Measurements from ENCODE around the gene ADAMTS2. TPM values are rescaled to one million over a fixed set of nuclear protein-coding genes. Genes with fewer than 3 reads are reported as not detected.

The ADAMTS2 gene
- total RNA-seq, 1 donor from 2014 or later, result not detected

DNA sequence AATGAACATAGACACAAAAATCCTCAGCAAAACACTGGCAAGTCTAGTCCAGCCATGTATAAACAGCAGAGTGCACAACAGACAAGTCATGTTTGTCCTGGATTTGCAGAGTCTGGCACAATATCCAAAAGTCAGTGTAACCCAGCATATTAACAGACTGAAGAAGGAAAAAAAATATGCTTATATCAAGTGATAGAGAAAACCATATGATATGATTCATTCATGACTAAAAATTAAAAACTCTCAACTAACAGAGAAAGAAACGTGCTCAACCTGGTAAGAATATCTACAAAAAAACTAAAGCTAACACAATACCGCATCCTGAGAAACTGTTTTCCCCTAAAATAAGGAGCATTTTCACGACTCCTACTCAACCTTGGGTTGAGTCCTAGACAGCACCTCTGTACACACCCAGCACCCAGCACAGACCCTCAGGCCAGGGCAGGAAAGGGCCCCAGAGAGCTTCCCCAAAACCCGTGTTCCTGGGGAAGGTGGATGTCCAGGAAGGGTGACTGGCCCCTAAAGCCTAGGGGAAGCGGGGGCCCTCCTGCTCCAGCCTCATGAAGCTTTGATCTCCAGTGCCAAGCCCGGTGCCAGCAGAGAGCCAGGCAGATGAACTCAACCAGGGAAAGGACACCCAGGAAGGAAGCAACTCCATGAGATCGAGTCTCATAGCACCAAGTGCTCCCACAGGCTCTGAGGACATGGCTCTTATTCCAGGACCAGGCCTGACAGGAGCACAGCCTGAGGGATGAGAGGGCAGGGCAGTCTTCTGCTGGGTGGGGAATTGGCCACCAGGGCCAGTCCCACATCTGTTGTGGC lies 38.9 kb downstream of the ADAMTS2 start:
- ChIA-PET POLR2A (no interaction called here), CTCF (no interaction called here)
- ATAC-seq (ENCODE audit: low read depth) (no peak), DNase-seq (no peak)
- H3K4me3 Mint-ChIP-seq, result no peak overlapping the region
- no peaks in the 10 kb centered on the region for H3K36me3 Mint-ChIP-seq (ENCODE audit: low read depth)
- no peak overlapping the region for H3K27ac Mint-ChIP-seq
- H3K27me3 Mint-ChIP-seq, result peaks cover 3% of the 10 kb centered on the region
- H3K9me3 Mint-ChIP-seq, result peaks cover 24% of the 10 kb centered on the region
- no peaks in the 10 kb centered on the region for H3K4me1 Mint-ChIP-seq
- TF ChIP-seq, protein P1, sequence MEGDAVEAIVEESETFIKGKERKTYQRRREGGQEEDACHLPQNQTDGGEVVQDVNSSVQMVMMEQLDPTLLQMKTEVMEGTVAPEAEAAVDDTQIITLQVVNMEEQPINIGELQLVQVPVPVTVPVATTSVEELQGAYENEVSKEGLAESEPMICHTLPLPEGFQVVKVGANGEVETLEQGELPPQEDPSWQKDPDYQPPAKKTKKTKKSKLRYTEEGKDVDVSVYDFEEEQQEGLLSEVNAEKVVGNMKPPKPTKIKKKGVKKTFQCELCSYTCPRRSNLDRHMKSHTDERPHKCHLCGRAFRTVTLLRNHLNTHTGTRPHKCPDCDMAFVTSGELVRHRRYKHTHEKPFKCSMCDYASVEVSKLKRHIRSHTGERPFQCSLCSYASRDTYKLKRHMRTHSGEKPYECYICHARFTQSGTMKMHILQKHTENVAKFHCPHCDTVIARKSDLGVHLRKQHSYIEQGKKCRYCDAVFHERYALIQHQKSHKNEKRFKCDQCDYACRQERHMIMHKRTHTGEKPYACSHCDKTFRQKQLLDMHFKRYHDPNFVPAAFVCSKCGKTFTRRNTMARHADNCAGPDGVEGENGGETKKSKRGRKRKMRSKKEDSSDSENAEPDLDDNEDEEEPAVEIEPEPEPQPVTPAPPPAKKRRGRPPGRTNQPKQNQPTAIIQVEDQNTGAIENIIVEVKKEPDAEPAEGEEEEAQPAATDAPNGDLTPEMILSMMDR (IDR thresholded peaks at IDR 0.05), result no peak
- intact Hi-C loops (cut with micrococcal nuclease), result no loop called here

GRCh38 chr5:179304871-179305270 lies 40.4 kb downstream of the ADAMTS2 start:
- Mint-ChIP-seq H3K36me3 (ENCODE audit: low read depth) (no peaks in the 10 kb centered on the region), H3K27ac (no peak overlapping the region), H3K4me1 (no peaks in the 10 kb centered on the region), H3K9me3 (peaks cover 24% of the 10 kb centered on the region), H3K27me3 (peaks cover 3% of the 10 kb centered on the region), H3K4me3 (no peak overlapping the region)
- ATAC-seq (ENCODE audit: low read depth) (no peak), DNase-seq (no peak)
- POLR2A ChIA-PET, result no interaction called here
- CTCF ChIA-PET, result no interaction called here
- intact Hi-C loops (cut with micrococcal nuclease), result no loop called here
- TF ChIP-seq, protein P1 (IDR thresholded peaks at IDR 0.05), result no peak

- Mint-ChIP-seq H3K4me3 (no peak overlapping the region), H3K36me3 (ENCODE audit: low read depth) (no peaks in the 10 kb centered on the region), H3K27me3 (peaks cover 4% of the 10 kb centered on the region), H3K9me3 (peaks cover 25% of the 10 kb centered on the region), H3K27ac (no peak overlapping the region), H3K4me1 (no peaks in the 10 kb centered on the region)
- intact Hi-C loops (cut with micrococcal nuclease), result no loop called here
- ATAC-seq (ENCODE audit: low read depth) (no peak), DNase-seq (no peak)
- TF ChIP-seq, protein P1 (IDR thresholded peaks at IDR 0.05), result no peak
- POLR2A ChIA-PET, result no interaction called here
- CTCF ChIA-PET, result no interaction called here
Observed at GRCh38 chr5:179304466-179304865, 40.8 kb downstream of the ADAMTS2 start.

GRCh38 chr5:179303451-179304200 lies 41.6 kb downstream of the ADAMTS2 start:
- Mint-ChIP-seq H3K27ac (no peak overlapping the region), H3K36me3 (ENCODE audit: low read depth) (no peaks in the 10 kb centered on the region), H3K27me3 (peaks cover 5% of the 10 kb centered on the region), H3K4me3 (no peak overlapping the region), H3K4me1 (no peaks in the 10 kb centered on the region), H3K9me3 (peaks cover 29% of the 10 kb centered on the region)
- TF ChIP-seq, protein P1 (IDR thresholded peaks at IDR 0.05), result no peak
- ChIA-PET CTCF (no interaction called here), POLR2A (no interaction called here)
- DNase-seq, result no peak
- intact Hi-C loops (cut with micrococcal nuclease), result no loop called here
- no peak for ATAC-seq (ENCODE audit: low read depth)

DNA sequence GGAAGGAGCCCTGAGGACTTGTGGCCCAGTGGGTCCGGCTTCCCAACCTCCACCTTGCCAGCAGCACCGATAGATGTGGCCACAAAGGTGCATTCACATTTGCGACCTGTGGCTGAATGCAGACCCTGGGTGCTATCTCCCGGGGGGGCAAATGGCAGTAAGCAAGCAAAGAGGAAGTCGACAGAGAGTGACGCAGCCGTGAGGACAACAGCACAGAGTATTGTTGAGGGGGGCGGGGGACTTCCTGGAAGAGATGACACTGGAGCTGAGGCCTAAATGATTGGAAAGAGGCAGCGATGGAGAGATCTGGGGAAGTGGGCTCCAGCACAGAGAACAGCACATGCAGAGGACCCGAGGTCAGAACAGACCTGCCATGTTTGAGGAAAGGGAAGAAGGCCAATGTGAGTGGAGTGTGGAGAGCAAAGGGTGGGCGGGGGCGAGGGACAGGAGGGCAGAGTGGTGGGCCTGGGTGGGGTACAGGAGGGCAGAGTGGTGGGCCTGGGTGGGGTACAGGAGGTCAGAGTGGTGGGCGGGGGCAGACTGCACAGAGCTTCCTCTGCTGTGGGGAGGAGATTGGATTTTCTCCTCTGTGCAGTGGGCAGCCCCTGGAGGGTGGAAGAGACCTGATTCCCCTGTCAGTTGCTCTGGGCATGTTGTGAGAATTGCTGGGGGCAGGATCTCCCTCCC lies 42.6 kb downstream of the ADAMTS2 start:
- H3K27ac Mint-ChIP-seq, result no peak overlapping the region
- ATAC-seq (ENCODE audit: low read depth) (no peak), DNase-seq (no peak)
- no peaks in the 10 kb centered on the region for H3K36me3 Mint-ChIP-seq (ENCODE audit: low read depth)
- peaks cover 35% of the 10 kb centered on the region for H3K9me3 Mint-ChIP-seq
- intact Hi-C loops (cut with micrococcal nuclease), result no loop called here
- ChIA-PET POLR2A (no interaction called here), CTCF (no interaction called here)
- no peak overlapping the region for H3K4me3 Mint-ChIP-seq
- TF ChIP-seq, protein P1 (IDR thresholded peaks at IDR 0.05), result no peak
- no peaks in the 10 kb centered on the region for H3K4me1 Mint-ChIP-seq
- H3K27me3 Mint-ChIP-seq, result peaks cover 8% of the 10 kb centered on the region

All from activated B cell treated with CpG ODN at 0.5 μM for 24 hours (primary cell).